HepG2 (cell line): ENCODE results near the gene LYG2. TPM values are rescaled to one million over a fixed set of nuclear protein-coding genes. Genes with fewer than 3 reads are reported as not detected.

Experiments
- ATAC-seq: fragments of 200-7000 bp; cut with Tn5 transposase; 3 replicates; pipeline ENCODE4 v1.9.1; 2020; ENCODE audit warnings: mild to moderate bottlenecking, moderate library complexity
- BruUV-seq: library from RNA; stranded (reverse); fragments of 400-500 nt; replicated peaks from 2 replicates; lab custom pipeline; 2021; lab: Mats Ljungman, UMichigan
- CTCF ChIA-PET: fragments of 300-600 bp; formaldehyde crosslinking; extraction: SDS; loops from one replicate; lab custom pipeline; 2021; ENCODE audit warnings: low total read pairs, inconsistent platforms, low intra/inter-chr PET ratio; lab: Yijun Ruan, JAX
- POLR2A ChIA-PET: fragments of 350-600 bp; sonication (Branson Sonifier 250); formaldehyde crosslinking; loops from one replicate; lab custom pipeline; 2020; ENCODE audit warnings: antibody characterized with exemption, inconsistent platforms; lab: Yijun Ruan, JAX
- DNase-seq: peaks from one replicate; pipeline ENCODE4 v3.0.0-alpha.2; 2015; ENCODE audit warnings: low spot score
- FAIRE-seq: peaks from 3 replicates; lab custom pipeline; 2011; peaks lifted over from hg19 to GRCh38; lab: Jason Lieb, UNC
- H2AFZ ChIP-seq: one replicate; pipeline ENCODE4 v1.6.1; 2011; ENCODE audit warnings: low read length, inconsistent platforms
- H3K27ac ChIP-seq: fragments of 300-600 bp; 3 replicates; pipeline ENCODE4 v1.8.0; 2011; ENCODE audit warnings: mixed run types, mild to moderate bottlenecking, mixed read lengths, low read length, inconsistent platforms; ENCODE audit not compliant: insufficient read depth; ENCODE audit errors: extremely low read length
- H3K27me3 ChIP-seq, 2 experiments: fragments of 200-600 bp in 1 of 2; 2 replicates in 1 of 2; 3 replicates in 1 of 2; pipeline versions ENCODE4 v1.6.0 to v1.8.0; 2011; ENCODE audit warnings: low read length in 2 of 2, mild to moderate bottlenecking in 2 of 2, moderate library complexity in 2 of 2, inconsistent platforms in 1 of 2; ENCODE audit not compliant: insufficient read depth in 2 of 2, control insufficient read depth in 1 of 2
- H3K36me3 ChIP-seq, 2 experiments: fragments of 200-600 bp in 1 of 2; replicated peaks in 1 of 2; 2 replicates in 1 of 2; 3 replicates in 1 of 2; pipeline versions ENCODE4 v1.5.1 to v1.8.0; 2011; ENCODE audit warnings: low read length in 2 of 2, inconsistent platforms in 1 of 2; ENCODE audit not compliant: insufficient read depth in 2 of 2, control insufficient read depth in 1 of 2
- H3K4me1 ChIP-seq: 2 replicates; pipeline ENCODE4 v1.5.1; 2012; ENCODE audit warnings: low read length, inconsistent platforms; ENCODE audit not compliant: insufficient read depth
- H3K4me2 ChIP-seq: 2 replicates; pipeline ENCODE4 v1.6.0; 2011; ENCODE audit warnings: low read depth, low read length, inconsistent platforms
- H3K4me3 ChIP-seq, 3 experiments: fragments of 200-600 bp in 1 of 3; sonication (generic), shearing (Covaris generic) in 1 of 3; replicated peaks in 1 of 3; 2 replicates each; pipeline ENCODE4 v1.5.1; 2011 to 2016; ENCODE audit warnings: low read length in 3 of 3, inconsistent platforms in 2 of 3, low read depth in 2 of 3, mild to moderate bottlenecking in 2 of 3, control low read depth in 1 of 3, mixed read lengths in 1 of 3; ENCODE audit not compliant: insufficient read depth in 1 of 3
- H3K79me2 ChIP-seq: one replicate; pipeline ENCODE4 v1.6.1; 2011; ENCODE audit warnings: low read length, inconsistent platforms; ENCODE audit not compliant: insufficient read depth
- H3K9ac ChIP-seq: 2 replicates; pipeline ENCODE4 v1.6.0; 2011; ENCODE audit warnings: mild to moderate bottlenecking, low read depth, low read length, inconsistent platforms; ENCODE audit not compliant: insufficient read depth
- H3K9me3 ChIP-seq: 2 replicates; pipeline ENCODE4 v1.5.1; 2012; ENCODE audit warnings: mild to moderate bottlenecking, low read length
- H4K20me1 ChIP-seq: 2 replicates; pipeline ENCODE4 v1.6.0; 2011; ENCODE audit warnings: inconsistent platforms, mild to moderate bottlenecking, low read length, moderate library complexity; ENCODE audit not compliant: insufficient read depth
- BRF2 ChIP-seq: sonication (generic); formaldehyde crosslinking; IDR thresholded peaks from 2 replicates; pipeline ENCODE4 v1.8.1; 2022; ENCODE audit warnings: mild to moderate bottlenecking, missing genetic modification reagents
- CCAR2 ChIP-seq: fragments of 200-400 bp; formaldehyde crosslinking; optimal IDR thresholded peaks from 2 replicates; pipeline ENCODE3; 2018; ENCODE audit warnings: low read depth, mild to moderate bottlenecking, low read length, moderate library complexity
- DZIP1 ChIP-seq: sonication (generic); formaldehyde crosslinking; IDR thresholded peaks from 2 replicates; pipeline ENCODE4 v1.5.0; 2020; ENCODE audit warnings: mild to moderate bottlenecking, missing genetic modification reagents
- ETS1 ChIP-seq: sonication (generic); formaldehyde crosslinking; IDR thresholded peaks from 2 replicates; pipeline ENCODE4 v1.4.0; 2020; ENCODE audit warnings: missing genetic modification reagents
- FIP1L1 ChIP-seq: fragments of 200-400 bp; formaldehyde crosslinking; IDR thresholded peaks from 2 replicates; pipeline ENCODE4 v1.6.1; 2018; ENCODE audit warnings: low read depth, mild to moderate bottlenecking, low read length, moderate library complexity, borderline replicate concordance; ENCODE audit not compliant: insufficient read depth
- HOXA5 ChIP-seq: sonication (generic); formaldehyde crosslinking; IDR thresholded peaks from 2 replicates; pipeline ENCODE4 v1.4.0; 2020; ENCODE audit warnings: missing genetic modification reagents
- KLF16 ChIP-seq, 2 experiments: sonication (generic) in 1 of 2; formaldehyde crosslinking in 1 of 2; IDR thresholded peaks; 2 replicates each; pipeline versions ENCODE4 v1.6.1 to v1.8.0; 2016 to 2023; ENCODE audit warnings: missing genetic modification reagents in 2 of 2, missing compliant biosample characterization in 1 of 2
- MED8 ChIP-seq: sonication (generic); formaldehyde crosslinking; IDR thresholded peaks from 2 replicates; pipeline ENCODE4 v1.8.1; 2023; ENCODE audit warnings: mild to moderate bottlenecking, missing genetic modification reagents; ENCODE audit not compliant: insufficient replicate concordance
- MEF2D ChIP-seq: sonication (generic); formaldehyde crosslinking; IDR thresholded peaks from 2 replicates; pipeline ENCODE4 v1.5.1; 2020; ENCODE audit warnings: mild to moderate bottlenecking, missing genetic modification reagents
- MYC ChIP-seq: sonication (generic); formaldehyde crosslinking; IDR thresholded peaks from 2 replicates; pipeline ENCODE4 v1.9.0; 2021; ENCODE audit warnings: missing genetic modification reagents, borderline replicate concordance
- SOX5 ChIP-seq: IDR thresholded peaks from 2 replicates; pipeline ENCODE4 v1.6.1; 2016; ENCODE audit warnings: borderline replicate concordance
- TSC22D2 ChIP-seq: sonication (generic); formaldehyde crosslinking; IDR thresholded peaks from 2 replicates; pipeline ENCODE4 v1.5.1; 2020; ENCODE audit warnings: missing genetic modification reagents, mild to moderate bottlenecking, borderline replicate concordance
- ZGPAT ChIP-seq: IDR thresholded peaks from 2 replicates; pipeline ENCODE4 v1.6.1; 2016; ENCODE audit warnings: mild to moderate bottlenecking
- ZMAT3 ChIP-seq: sonication (generic); formaldehyde crosslinking; conservative IDR thresholded peaks from 2 replicates; pipeline ENCODE4 v1.7.0; 2021; ENCODE audit warnings: missing genetic modification reagents
- ZNF205 ChIP-seq: IDR thresholded peaks from 2 replicates; pipeline ENCODE4 v1.6.1; 2018; ENCODE audit warnings: missing biosample characterization, missing genetic modification reagents
- ZNF44 ChIP-seq: sonication (generic); formaldehyde crosslinking; IDR thresholded peaks from 2 replicates; pipeline ENCODE4 v1.5.1; 2020; ENCODE audit warnings: mild to moderate bottlenecking, missing genetic modification reagents
- ZNF558 ChIP-seq: sonication (generic); formaldehyde crosslinking; IDR thresholded peaks from 2 replicates; pipeline ENCODE4 v1.9.0; 2022; ENCODE audit warnings: mild to moderate bottlenecking, missing genetic modification reagents, borderline replicate concordance
- ZNF672 ChIP-seq: sonication (generic); formaldehyde crosslinking; IDR thresholded peaks from 2 replicates; pipeline ENCODE4 v1.8.1; 2022; ENCODE audit warnings: missing genetic modification reagents
- ZNF678 ChIP-seq: sonication (generic); formaldehyde crosslinking; IDR thresholded peaks from 2 replicates; pipeline ENCODE4 v1.4.0; 2020; ENCODE audit warnings: mild to moderate bottlenecking, missing genetic modification reagents
- ZNF782 ChIP-seq: sonication (generic); formaldehyde crosslinking; IDR thresholded peaks from 2 replicates; pipeline ENCODE4 v1.4.0; 2020; ENCODE audit warnings: missing genetic modification reagents, mild to moderate bottlenecking, borderline replicate concordance
- WGBS: methylation state at CpG from one replicate; pipeline ENCODE4 v1.1.6; 2017; ENCODE audit warnings: low lambda C conversion rate; 5-methylcytosine and 5-hydroxymethylcytosine counted together
- in situ Hi-C: cut with HindIII; loops from 2 replicates; pipeline ENCODE4 v1.10.0; 2017; ENCODE audit warnings: low pct_unique_long_range_greater_than_20kb; ENCODE audit not compliant: extremely low pct_ligation_motif_present
- intact Hi-C: fragments of 100-400 bp; cut with micrococcal nuclease; formaldehyde crosslinking; loops from one replicate; pipeline ENCODE4 v1.10.0; 2022; ENCODE audit not compliant: unreplicated experiment
- polyA plus RNA-seq, 8 experiments: library from polyadenylated mRNA; depleted of rRNA in 3 of 8; stranded (reverse) in 7 of 8; unstranded in 1 of 8; fragments of >200 nt; fragmentation: Illumina TruSeq in 4 of 8; extraction: Trizol in 4 of 8; gene quantifications; 2 replicates each; pipeline versions ENCODE4 v1.2.1 to v1.2.3, GENCODE V29; 2011 to 2016; ENCODE audit warnings: low read depth in 4 of 8, missing spikeins in 1 of 8, mixed read lengths in 1 of 8; ENCODE audit not compliant: insufficient read depth in 1 of 8
- total RNA-seq, 5 experiments: library from RNA; depleted of rRNA; stranded (reverse); fragments of >200 nt; fragmentation: Illumina TruSeq; extraction: Trizol; gene quantifications; 2 replicates each; pipeline ENCODE4 v1.2.3, GENCODE V29; 2016; ENCODE audit warnings: low read depth in 1 of 5

LYG2 gene
- total and polyA plus RNA-seq, 2 of the 13 experiments (the other 11 are each of a cell fraction or from before 2014, with no cell fraction given) = 0.15 to 0.18 TPM

GRCh38 chr2:99259465-99259864 is 4.0 kb upstream of the LYG2 start (continued):
- TF ChIP-seq ZGPAT (CRISPR knock-in tag) = no peak
- no peak for TF ChIP-seq MED8 (CRISPR knock-in tag)
- TF ChIP-seq CCAR2 = no peak
- no peak for TF ChIP-seq ZNF558
- no peak for TF ChIP-seq DZIP1 (CRISPR knock-in tag)
- TF ChIP-seq FIP1L1 = no peak
- TF ChIP-seq MYC = no peak
- no peak for TF ChIP-seq ZNF44 (CRISPR knock-in tag)

- in situ Hi-C loops (no loop called here), intact Hi-C loops (no loop called here)
- no peak for FAIRE-seq
- Histone ChIP-seq H2AFZ (no peak overlapping the region), H3K9ac (no peak overlapping the region), H3K4me1 (no peaks in the 10 kb centered on the region), H3K4me3 (no peak overlapping the region), H3K27me3 (no peaks in the 10 kb centered on the region), H3K79me2 (no peaks in the 10 kb centered on the region), H3K9me3 (no peaks in the 10 kb centered on the region), H3K27ac (no peak overlapping the region), H3K36me3 (no peaks in the 10 kb centered on the region), H3K4me2 (no peak overlapping the region), H4K20me1 (no peaks in the 10 kb centered on the region)
- ATAC-seq = no peak
- 52% methylated on average over 2 of the region's 2 CpGs for WGBS
- ChIA-PET POLR2A (no interaction called here), CTCF (no interaction called here)
- BruUV-seq = no TSS peak
- DNase-seq = no peak
- TF ChIP-seq HOXA5 (CRISPR knock-in tag) = no peak
- no peak for TF ChIP-seq ETS1 (CRISPR knock-in tag)
- TF ChIP-seq SOX5 (CRISPR knock-in tag) = no peak
- TF ChIP-seq MEF2D = no peak
- no peak for TF ChIP-seq ZNF678 (CRISPR knock-in tag)
- TF ChIP-seq ZNF782 (CRISPR knock-in tag) = no peak
- no peak for TF ChIP-seq TSC22D2 (CRISPR knock-in tag)
- TF ChIP-seq BRF2 (CRISPR knock-in tag) = no peak
- TF ChIP-seq ZNF672 (CRISPR knock-in tag) = no peak
- TF ChIP-seq ZMAT3 (CRISPR knock-in tag) = no peak
- TF ChIP-seq ZNF205 (CRISPR knock-in tag) = no peak
- no peak for TF ChIP-seq KLF16 (CRISPR knock-in tag; IDR thresholded peaks at IDR 0.05)
Observed at GRCh38 chr2:99256677-99257076, 1.2 kb upstream of the LYG2 start.
